GM19035 (cell line): ENCODE results near the gene SART3.
A peak's percentile ranks its signal among the peaks of the same experiment; 100 is the strongest.
"Not testable (repeated sequence)": the region's sequence is repeated elsewhere in the genome, so short reads cannot be mapped to it uniquely, and the experiment has no call there.

ENCODE experiments used
- ATAC-seq: cut with Tn5 transposase; IDR thresholded peaks from one replicate; pipeline ENCODE4 v1.9.1; 2021; ENCODE audit not compliant: unreplicated experiment

SART3 gene

DNA sequence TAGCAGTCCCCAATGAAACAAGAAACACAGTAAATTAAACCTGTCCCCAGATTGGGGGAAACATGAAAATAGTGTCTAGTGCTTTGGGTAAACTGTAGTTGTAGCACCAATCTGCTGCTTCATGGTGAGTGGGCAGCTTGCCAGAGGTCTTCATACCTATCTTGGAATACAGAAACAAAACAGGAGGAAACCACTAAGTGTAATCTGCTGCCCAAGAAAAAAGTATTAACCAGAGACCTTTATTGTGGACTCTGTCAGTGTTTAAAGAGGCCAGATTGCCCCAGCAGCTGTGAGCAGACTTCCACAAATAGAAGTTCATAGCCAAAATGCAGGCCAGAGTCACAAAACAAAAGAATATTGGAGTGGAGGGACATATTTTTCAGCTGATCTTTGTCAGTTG is 3.8 kb upstream of the SART3 start:
- no peak for ATAC-seq

DNA sequence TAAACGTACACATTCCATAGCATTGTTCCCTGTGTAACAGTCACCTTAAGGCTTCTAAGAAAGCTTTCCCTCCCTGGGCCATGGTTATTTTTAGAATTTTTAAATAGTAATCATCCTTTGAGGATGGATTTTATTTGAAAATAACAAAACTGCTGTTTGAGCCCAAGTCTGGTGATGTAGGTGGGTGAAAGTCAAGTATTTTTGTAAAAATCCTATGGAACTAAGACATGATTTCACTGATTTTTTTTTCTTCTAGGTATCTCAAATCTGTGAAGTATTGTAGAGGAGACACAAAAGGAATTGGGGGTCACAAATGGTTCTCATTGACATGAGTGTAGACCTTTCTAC is 2.8 kb upstream of the SART3 start:
- ATAC-seq: no peak

DNA sequence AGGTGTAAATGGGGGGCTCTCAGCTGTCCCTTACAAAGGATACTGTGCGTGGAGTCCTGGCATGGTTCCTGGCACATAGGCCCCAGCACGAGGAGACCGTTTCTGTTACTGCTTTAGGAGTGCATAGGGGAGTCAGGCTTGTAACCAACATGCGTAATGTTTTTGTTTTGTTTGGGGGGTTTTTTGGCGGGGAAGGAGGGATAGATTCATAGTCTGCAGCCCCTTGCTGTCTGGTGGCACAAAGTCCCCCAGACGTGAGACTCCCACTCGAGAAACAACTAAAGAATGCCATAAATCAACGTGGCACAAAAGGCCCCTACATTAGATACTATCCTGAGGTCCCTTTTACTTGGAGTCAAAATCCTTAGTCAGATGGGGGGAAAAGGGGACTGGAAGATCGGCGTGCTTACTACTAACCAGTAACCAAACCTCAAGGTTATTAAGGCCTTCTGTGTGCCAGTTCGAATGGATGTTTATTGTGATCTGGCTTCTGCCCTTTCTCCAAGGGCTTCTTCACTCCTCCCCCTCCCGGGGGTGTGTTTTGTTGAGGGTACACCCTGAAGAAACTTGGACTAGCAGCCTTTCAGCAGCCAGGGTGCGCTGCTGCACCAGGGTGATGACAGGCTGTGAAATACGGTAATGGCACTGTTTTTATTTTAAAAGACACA is 2.3 kb upstream of the SART3 start:
- ATAC-seq: peak; percentile 39

DNA sequence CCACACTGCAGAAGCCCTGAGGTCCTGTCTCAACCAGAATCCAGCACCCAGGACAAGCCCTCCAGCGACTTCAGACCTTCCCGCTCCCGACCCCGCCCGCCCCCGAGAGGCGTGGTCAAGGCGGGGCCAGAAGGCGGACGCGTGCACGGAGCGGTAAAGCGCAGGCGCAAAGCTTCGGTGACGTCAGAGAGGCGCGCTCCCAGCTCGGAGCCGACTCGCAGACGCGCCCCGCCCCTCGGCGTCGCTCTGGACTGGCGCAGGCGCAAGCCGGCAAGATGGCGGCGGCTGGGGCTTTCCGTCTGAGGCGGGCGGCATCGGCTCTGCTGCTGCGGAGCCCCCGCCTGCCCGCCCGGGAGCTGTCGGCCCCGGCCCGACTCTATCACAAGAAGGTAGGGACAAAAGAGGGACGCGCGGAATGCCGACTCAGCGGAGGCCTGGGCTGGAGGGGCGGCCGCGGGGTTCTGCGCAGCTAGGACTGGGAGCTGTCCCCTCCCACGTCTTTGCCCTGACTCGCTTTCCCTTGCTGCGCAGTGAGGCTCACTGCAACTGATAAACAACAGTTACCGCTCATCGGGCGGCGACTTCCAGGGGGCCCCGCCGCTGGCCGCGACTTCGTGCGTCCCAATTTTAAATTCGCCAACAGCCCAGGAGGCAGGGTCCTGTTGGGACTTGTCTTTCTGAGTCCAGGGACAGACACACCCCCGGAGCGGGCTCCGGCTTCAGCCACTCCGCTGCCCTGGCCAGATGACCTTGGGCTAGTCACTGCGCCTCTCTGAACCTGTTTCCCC is 1.6 kb upstream of the SART3 start, which contains the start of gene ISCU:
Gene ISCU, plus strand, starts transcription at position 249 of the 788 bp plus-strand sequence. Its CDS starts 27 bp downstream, at position 276.
- peak; percentile 60 for ATAC-seq

DNA sequence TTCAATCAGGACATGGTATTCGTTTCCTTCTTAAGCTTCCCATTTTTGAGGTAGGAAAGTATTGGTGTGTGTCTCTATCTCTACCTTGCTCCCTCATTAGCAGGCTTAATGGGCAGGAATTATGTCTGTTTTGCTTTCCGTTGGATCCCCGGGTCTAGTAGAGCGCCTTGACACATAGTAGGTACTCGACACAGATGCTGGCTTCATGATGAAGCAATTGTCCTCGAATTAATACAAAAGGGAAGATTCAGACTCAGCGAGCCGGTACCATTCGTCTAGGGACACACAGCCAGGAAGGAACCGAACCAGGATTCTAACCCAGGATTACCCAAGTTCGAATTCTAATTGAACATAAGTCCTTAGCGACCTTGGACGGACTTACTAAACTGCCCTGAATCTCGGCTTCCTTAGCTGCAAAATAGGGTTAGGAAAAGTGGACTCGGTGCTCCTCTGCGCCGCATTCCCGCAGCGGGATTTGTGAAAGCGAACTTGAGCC is 927 bp upstream of the SART3 start:
- no peak for ATAC-seq

DNA sequence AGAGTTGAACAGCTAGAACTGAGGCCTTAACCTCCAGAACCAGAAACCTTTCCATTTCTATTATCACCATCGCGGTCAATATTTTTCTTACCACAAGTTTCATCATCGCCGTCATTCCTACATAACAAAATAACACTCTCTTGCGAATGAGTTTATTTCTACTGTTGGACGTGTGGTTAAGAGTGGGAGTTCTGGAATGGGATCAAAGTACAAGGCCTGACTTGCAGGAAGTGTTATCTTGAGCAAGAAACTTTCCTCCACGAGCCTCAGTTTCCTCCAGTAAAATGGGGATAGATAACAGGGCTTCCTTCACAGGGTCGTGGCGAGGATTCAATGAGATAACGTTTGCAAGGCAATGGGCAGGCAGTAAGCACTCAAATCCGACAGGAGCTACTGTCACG is 652 bp downstream of the SART3 start:
- no peak for ATAC-seq

DNA sequence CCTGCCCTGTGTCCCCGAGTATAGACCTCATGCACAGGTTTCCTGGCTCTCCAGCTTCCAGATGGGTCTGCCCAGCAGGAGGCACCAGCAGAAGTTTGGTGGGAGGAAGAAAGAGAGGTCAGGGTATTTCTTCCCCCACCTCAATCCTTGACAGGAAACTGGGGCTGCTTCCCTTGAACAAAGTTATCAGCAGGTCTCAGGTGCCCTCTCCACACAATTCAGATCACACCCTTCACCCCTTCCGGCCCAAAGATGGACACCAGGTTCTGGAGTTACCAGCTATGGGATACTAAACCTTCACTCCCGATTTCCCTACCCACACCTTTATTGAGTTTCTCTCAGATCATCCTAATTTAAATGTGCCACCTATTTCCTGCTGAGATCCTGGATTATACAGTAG is 1.2 kb downstream of the SART3 start:
- no peak for ATAC-seq

DNA sequence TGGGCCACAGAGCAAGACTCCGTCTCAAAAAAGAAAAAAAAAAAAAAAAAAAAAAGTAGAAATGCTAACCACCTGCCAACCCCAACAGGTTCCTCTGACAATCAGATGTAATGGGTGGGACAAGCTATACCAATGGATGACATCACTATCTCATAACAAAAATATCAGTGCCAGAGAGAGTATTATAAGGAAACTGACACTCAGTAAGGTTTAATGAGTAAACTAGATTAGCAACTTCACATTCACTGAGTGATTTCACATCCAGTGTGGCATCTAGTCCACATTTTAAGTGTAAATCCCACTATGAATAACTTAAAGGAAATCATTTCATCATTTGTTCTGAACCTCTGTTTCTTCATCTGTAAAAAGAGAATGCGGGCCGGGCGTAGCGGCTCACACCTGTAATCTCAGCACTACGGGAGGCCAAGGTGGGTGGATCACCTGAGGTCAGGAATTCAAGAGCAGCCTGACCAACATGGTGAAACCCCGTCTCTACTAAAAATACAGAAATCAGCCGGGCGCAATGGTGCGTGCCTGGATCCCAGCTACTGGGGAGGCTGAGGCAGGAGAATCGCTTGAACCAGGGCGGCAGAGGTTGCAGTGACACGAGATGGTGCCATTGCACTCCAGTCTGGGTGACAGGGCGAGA is 1.8 kb downstream of the SART3 start:
- ATAC-seq: no peak

DNA sequence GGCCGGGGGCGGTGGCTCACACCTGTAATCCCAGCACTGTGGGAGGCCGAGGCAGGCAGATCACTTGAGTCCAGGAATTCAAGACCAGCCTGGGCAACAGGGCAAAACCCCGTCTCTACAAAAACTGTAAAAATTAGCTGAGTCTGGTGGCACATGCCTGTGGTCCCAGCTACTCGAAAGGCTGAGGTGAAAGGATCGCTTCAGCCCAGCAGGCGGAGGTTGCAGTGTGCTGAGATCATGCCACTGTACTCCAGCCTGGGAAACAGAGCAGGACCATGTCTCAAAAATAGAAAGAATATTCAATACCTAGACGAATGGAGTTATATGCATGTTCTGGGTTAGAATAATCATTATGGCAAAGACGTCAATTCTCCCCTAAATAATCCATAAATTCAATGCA is 5.6 kb downstream of the SART3 start:
- not testable (repeated sequence) for ATAC-seq

DNA sequence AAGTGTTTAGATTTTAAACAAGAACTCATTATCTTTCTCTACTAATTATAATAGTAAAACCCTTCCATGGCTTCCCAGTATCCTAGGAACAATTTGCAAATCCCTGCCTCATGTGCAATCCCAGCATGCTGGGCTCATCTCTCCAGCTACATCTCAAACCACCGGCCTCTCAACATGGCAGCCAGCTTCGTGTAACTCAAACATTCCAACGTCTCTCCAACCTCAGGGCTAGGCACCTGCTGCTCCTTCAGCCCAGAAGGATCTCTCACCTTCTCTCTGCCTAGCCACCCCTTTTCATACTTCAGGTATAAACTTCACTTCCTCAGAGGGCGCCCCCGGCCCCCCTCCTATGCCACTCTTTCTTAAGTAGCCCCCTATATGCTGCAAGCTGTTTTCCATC is 7.2 kb downstream of the SART3 start:
- no peak for ATAC-seq

DNA sequence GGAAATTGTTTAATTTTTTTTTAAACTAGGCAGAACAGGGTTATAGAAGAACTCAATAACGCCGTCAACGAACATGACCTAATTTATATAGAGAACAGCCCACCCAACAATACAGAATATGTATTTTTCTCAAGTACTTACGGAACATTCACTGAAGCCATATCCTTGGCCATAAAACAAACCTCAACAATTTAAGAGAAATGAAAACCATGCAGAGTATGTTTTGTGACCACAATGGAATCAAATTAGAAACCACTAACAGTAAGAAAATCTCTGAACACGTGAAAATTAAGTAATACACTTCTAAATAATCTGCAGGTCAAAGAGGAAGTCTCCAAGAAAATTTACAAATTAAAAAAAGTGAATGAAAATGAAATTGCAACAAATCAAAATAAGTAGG is 9.4 kb downstream of the SART3 start:
- no peak for ATAC-seq

DNA sequence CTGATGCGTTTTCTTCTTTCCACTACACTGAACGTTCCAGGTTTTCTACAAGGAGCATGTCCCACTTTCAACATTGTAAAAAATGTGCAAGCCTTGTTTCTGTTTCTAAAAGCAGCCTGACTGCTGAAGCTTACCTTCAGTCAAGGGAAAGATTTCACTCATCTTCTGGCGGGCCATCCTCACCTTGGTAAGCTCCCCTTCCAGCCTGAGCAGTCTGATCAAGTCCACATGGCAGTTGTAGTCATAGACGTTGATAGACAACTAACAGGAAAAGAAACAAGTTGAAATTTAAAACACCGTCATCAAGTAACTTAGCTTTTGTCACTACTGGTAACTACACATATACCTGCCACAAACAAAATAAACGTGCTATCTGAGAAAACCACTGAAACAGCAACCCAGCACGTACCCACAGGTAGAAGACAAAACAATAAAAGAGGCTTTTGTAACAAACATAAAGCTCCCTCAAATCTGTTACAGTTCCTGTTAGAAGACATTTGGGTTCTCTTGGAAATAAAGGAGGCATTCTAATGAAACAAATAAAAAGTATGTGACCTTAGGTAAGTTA is 11.9 kb downstream of the SART3 start:
- ATAC-seq: no peak

DNA sequence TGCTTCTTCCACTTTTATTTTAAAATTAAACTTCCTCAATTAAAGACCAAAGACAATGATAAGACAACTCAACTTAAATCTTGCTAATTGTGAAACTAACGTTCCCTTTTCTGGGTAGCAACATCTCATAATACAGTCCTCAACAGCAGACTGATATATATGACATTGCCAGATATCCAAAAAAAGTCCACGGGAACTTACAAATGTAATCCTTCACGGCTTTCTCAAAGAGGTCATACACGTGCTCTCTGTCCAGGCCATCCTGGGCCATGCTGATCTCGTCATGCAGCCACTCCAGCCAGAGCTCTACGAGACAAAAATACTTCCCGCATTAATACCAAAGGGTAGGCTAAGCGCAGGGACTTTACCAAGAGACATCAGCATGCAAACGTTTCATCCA is 13.3 kb downstream of the SART3 start:
- no peak for ATAC-seq

DNA sequence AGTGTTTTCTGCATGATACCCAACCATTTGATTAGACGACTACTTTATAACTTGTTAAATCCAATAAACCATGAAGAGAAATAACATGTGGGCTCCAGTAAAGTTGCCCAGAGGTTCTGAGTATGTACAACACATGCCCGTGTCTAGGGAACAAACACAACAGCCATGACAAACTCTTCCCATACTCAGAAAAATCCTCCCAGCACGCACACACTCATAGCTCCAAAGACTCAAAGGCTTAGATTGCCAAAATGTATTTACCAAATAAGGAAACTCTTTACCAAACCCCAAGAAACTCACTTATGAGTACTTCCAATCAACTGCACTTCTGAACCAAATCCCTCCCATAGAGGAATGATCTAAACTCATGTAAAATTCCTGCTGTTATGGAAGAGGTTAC is 17.3 kb downstream of the SART3 start:
- ATAC-seq: no peak

DNA sequence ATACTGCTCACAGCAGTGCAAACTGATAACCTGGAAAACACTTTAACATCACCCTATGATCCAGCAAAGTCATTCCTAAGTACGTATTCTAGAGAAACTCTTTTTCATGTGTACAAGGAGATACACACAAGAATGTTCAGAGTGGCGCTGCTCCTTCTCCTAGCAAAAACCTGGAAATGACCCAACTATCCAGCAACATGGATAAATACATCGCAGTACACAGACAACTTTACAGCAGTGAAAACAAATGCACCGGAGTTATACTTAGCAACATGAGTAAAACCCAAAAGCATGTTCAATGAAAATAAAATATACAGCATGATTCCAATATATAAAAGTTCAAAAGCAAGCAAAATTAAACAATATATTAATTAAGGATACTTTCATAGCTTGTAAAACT is 18.7 kb downstream of the SART3 start:
- no peak for ATAC-seq

DNA sequence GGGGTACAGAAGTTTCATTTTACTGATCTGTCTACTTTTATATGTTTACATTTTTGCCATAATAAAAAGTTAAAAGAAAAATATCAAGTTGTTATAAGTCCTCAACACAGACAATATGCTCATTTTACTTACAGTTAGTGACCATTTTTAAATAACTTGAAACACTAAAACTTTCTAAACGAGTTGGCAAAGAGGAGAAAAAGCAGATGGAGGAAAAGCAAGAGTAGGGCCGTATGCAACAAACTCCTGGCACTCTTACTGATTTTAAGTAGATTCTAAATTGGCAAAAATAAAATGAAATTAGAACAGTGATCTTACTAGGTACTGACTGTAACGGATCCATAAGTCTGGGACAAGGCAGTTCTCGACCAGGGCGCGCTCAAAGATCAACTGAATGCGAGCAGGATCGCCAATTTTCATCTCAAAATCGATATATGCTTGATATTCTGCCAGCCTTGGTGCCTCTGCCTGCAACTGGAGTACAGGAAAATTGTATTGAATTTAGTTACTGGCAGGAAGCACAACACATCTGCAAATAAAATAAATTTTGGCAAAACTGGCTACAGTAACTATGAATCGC is 22.3 kb downstream of the SART3 start:
- no peak for ATAC-seq

DNA sequence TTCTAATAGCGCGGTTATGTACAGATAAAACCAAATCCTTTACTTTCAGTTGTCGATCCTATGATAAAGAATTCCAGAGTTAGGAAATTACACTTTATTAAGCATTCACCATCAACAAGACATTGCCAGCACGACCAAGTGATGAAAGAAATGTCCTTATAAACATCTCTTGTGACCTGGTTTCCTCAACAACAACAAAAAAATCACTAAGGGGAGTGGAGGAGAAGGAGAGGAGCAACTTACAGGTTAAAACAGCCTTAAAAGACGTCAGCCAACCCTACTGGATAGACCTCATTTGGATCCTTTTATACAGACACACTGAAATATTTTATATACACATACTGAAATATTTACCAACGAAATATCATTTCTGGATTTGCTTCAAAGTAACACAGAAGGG is 22.8 kb downstream of the SART3 start:
- ATAC-seq: no peak

DNA sequence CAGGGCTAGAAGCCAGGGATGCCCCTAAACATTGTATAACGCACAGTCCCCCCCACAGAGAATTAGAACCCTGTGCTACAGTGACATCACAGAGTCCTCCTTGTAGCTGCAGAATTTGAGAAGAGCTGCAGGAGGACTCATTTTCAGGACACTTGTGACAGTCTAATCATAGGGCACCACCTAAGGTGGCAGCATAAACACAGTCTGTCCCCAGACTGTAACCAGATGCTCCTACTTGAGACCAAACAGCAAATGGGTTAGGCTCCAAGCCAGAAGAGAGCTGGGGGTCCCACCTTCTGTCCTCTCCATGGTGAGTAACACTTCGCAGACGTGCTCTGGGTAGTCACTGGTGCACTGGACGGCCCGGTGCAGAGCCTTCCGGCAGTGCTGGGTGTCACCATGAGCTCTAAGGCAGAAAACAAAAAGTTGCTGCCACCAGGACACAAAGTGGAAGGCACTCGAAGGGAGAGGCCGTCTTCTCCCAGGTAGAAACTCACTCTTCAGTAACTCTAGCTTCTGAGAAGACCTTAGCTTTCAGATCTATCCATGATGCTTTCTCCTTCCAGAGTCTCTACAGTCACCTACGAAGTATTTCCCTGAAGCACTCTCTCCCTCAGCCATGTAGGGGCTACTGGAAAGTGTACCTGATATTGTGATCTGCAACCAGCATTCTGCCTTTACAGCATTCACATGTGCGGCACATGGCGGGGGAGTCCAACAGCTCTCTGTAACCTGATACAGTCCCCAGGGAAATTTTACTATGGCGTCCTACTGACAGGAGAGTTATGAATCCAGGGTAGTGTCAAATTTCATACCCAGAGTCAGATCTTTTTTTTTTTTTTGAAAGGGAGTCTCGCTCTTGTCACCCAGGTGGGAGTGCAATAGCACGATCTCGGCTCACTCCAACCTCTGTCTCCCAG is 28.8 kb downstream of the SART3 start:
- ATAC-seq: no peak

DNA sequence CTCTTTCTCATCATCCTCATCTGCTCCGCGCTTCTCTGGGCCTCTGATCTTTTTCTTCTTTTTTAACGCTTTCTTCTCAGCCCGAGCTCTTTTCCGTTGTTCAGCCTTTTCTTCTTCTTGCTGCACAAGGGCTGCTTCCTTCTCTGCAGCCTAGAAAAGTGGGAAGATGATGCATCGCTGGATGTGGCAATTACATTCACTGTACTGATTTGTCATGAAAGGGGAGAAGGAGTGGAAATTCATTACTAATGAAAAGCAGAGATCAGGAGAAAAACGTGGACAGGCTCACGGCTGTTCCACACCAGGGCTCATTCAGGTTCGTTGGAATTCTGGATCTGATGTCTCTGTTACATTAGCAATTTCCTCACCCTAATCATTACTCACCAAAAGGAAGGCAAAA is 30.8 kb downstream of the SART3 start:
- ATAC-seq: no peak

DNA sequence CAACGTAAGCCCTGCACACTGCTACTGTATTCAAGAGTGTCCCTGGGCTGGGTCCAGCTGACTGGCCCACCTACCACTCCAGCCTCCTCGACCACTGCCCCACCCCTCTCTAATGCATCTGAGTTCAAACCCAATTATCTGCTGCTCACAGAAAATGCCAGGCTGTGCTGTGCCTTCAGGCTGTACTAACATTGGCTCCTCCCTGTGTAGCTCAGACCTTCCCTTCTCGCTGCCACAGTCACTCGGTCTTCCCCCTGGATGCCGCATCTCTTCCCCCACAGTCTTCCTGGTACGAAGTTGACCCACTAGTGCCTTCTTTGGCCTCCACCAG is 33.8 kb downstream of the SART3 start:
- ATAC-seq: no peak
